GM21390 (cell line): ENCODE results near the gene GPBP1L1.
A peak's percentile ranks its signal among the peaks of the same experiment; 100 is the strongest.
"Not testable (repeated sequence)": the region's sequence is repeated elsewhere in the genome, so short reads cannot be mapped to it uniquely, and the experiment has no call there.

Experiments used
- ATAC-seq: cut with Tn5 transposase; IDR thresholded peaks from one replicate; pipeline ENCODE4 v1.9.1; 2021; ENCODE audit not compliant: unreplicated experiment

Gene GPBP1L1

GRCh38 chr1:45604239-45604638 is 82.1 kb downstream of the GPBP1L1 start:
- ATAC-seq = no peak

- not testable (repeated sequence) for ATAC-seq
Measured at GRCh38 chr1:45596765-45597164, 89.6 kb downstream of the GPBP1L1 start.

GRCh38 chr1:45594412-45594811 is 91.9 kb downstream of the GPBP1L1 start:
- ATAC-seq = no peak

- no peak for ATAC-seq
Measured at GRCh38 chr1:45589861-45590260, 96.5 kb downstream of the GPBP1L1 start.

GRCh38 chr1:45586769-45587168 is 99.6 kb downstream of the GPBP1L1 start:
- no peak for ATAC-seq

- no peak for ATAC-seq
Measured at GRCh38 chr1:45585496-45586075, 100.7 kb downstream of the GPBP1L1 start.

- ATAC-seq = no peak
Measured at GRCh38 chr1:45585110-45585426, 101.3 kb downstream of the GPBP1L1 start.

- ATAC-seq = peak; percentile 30
Measured at GRCh38 chr1:45584351-45585109, 101.8 kb downstream of the GPBP1L1 start.

GRCh38 chr1:45583666-45584350 is 102.5 kb downstream of the GPBP1L1 start, which contains the start of gene NASP:
NASP (plus strand) TSS chr1:45584041; CDS start chr1:45584147, 106 bp downstream.
- peak; percentile 43 for ATAC-seq

GRCh38 chr1:45583264-45583665 is 103.1 kb downstream of the GPBP1L1 start:
- ATAC-seq = peak; percentile 65
